Cerebellar cortex (tissue), 1 donor: ENCODE data around the gene DYNLL1.
"Not testable (repeated sequence)": the region's sequence is repeated elsewhere in the genome, so short reads cannot be mapped to it uniquely, and the experiment has no call there.

ENCODE experiments used
- DNase-seq: peaks from one replicate; pipeline ENCODE4 v3.0.0-alpha.2; 2015; ENCODE audit warnings: low spot score

Gene DYNLL1

DNA sequence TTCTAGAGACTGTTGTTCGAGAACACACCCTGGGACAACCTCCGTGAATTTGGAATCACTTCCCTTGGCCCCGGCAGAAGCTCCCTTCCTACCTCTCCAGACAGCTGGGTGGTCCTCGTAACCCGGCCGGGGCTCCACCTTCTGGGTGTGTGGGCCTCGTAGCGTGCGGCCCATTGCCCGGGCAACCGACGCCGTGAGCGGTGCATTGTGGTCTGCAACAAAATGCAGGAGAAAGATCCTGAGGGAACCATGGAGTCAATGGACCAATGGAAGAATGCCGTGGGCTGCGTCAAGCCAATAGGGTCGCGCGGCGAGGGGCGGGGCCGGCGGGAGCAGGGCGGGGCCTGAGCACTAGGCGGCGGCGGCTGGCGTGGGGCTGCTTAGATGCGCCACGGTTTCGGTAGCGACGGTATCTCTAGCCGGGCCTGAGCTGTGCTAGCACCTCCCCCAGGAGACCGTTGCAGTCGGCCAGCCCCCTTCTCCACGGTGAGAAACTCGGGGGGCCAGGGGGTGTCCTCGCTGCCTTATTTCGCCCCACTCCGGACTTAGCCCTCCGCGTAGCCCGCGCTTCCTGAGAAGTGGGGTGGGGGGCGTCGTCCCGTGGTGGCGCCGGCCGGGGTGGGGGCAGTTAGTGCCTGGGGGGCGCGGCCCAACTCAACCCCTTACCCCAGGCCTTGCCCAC lies at the start of gene DYNLL1:
Gene DYNLL1, plus strand, starts transcription at position 383 of the 682 bp plus-strand sequence. CDS start 309 bp downstream, outside the sequence.
- DNase-seq, result peak; percentile 97

DNA sequence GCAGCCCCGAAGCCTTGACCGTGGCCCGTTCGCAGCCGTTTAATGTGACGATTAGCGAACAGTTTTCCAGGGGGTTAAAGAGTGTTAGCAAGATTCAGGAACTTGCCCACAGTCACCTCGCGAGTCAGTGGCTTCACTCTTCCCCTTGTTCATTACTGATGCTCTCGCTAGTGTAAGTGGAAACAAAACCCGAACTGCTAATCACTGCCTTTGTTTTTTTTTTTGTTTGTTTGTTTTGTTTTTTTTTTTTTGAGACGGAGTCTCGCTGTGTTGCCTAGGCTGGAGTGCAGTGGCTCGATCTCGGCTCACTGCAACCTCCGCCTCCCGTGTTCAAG lies 49.1 kb upstream of the DYNLL1 start:
- not testable (repeated sequence) for DNase-seq

DNA sequence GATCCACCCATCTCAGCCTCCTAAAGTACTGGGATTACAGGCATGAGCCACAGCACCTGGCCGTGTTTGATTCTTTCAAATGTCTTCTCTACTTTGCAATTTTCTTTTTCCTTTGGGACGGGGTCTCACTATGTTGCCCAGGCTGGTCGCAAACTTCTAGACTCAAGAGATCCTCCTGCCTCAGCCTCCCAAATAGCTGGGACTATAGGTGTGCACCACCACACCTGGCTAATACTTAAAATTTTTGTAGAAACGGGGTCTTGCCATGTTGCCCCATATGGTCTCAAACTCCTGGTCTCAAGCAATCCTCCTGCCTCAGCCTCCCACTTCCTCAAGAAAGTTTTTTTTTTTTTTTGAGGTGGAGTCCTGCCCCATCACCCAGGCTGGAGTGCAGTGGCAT lies 47.9 kb upstream of the DYNLL1 start:
- no peak for DNase-seq

DNA sequence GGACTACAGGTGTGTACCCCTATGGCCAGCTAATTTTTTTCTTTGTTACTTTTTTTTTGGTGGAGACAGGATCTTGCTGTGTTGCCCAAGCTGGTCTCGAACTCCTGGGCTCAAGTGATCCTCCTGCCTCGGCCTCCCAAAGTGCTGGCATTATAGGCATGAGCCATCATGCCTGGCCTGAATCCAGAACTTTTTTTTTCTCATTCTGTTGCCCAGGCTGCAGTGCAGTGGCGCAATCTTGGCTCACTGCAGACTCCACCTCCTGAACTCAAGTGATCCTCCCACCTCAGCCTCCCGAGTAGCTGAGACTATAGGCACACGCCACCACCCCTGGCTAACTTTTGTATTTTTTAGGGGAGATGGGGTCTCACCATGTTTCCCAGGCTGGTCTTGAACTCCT lies 43.4 kb upstream of the DYNLL1 start:
- DNase-seq, result not testable (repeated sequence)

DNA sequence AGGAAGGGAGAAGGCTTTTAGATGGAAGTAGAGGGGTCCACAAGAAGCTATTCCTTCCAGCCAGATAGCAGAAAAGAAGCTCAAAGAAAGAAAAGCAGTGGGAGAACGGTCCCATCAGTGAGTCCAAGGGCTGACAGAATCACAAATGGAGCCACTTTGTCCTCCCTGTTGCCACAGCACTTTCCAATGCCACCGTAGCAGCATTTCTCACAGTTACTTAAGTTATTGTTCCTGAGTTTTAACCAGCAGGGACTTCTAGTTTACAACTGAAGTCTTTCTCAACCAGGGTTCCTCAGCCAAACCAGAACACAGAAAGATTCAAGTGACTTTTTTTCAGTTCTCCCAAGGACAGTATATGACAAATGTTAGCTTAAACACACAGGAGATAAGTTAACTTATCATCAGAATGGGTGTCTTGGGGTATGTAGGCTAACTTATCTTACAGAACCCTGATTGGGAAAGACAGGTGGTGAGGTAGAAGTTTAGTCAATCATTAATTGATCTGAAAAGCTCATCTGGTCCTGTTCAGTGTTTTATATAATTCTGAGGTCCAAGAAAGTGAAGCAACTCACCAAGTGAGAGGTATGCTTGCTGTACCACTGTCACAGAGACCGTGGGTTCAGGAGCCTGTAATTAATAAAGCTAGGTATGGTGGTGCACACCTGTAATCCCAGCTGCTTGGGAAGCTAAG lies 42.7 kb upstream of the DYNLL1 start:
- DNase-seq, result no peak

DNA sequence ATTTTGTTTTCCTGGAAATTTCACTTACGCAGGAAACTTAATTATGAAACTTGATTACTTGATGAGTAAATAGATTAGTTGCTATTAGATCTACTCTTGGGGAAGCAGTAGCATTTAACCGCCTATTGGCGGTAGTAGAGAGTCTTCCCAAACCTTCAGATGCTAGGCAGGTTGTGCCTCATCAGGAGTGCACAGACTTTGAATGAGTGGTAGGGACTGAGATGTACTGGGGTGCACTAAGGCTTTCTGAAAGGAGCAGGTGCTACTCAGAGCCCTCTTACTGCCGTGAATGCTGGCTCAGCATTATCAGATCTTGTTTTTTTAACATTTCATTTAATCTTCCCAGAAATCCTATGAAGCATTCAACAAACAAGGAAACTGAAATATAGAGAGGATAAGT lies 41.9 kb upstream of the DYNLL1 start:
- DNase-seq, result no peak

GRCh38 chr12:120455302-120455701 lies 40.6 kb upstream of the DYNLL1 start:
- no peak for DNase-seq

DNA sequence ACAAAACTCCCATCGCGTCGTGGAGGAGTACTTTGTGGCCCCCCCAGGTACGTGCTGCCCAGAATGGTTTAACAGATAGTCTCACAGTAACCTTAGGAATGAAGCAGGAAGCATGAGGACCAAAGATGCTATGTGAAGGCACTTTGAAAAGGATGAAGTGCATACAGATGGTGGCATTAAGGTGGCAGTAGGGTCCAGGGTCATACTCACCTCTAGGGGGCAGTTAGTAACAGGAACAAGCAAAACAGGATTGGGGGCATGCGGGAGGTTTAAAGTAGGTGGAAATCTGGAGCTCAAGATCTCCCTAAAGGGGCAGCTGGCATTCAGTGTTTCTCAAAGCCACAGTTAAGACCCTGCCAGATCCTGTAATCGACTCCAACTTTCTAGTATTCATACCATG lies 38.8 kb upstream of the DYNLL1 start:
- DNase-seq, result peak; percentile 38

- DNase-seq, result no peak
These were observed 35.8 kb upstream of the DYNLL1 start for GRCh38 chr12:120460157-120460556.

- DNase-seq, result no peak
These were observed 33.7 kb upstream of the DYNLL1 start for GRCh38 chr12:120462099-120462640.

- DNase-seq, result no peak
These were observed 32.2 kb upstream of the DYNLL1 start for GRCh38 chr12:120463712-120464111.

DNA sequence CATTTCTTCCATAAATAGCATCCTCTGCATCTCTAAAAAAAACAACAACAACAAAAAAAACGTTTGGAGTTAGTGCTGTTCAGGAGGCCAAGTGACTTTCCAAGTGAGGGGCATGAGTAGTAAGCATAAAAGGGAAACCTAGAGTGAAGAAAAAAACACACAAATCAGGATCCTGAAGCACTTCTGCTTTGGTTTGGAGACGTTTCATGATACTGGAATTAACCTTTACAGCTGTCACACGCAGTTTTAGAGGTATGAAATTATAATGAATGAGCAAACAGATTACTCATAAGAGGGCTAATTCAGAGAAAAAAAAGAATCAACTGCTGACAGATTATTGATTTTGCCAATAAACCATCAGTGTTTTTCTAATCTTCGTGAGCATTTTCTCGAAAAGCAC lies 30.2 kb upstream of the DYNLL1 start:
- no peak for DNase-seq

- peak; percentile 65 for DNase-seq
These were observed 29.2 kb upstream of the DYNLL1 start for GRCh38 chr12:120466560-120467315.

GRCh38 chr12:120467439-120467838 lies 28.5 kb upstream of the DYNLL1 start:
- no peak for DNase-seq

DNA sequence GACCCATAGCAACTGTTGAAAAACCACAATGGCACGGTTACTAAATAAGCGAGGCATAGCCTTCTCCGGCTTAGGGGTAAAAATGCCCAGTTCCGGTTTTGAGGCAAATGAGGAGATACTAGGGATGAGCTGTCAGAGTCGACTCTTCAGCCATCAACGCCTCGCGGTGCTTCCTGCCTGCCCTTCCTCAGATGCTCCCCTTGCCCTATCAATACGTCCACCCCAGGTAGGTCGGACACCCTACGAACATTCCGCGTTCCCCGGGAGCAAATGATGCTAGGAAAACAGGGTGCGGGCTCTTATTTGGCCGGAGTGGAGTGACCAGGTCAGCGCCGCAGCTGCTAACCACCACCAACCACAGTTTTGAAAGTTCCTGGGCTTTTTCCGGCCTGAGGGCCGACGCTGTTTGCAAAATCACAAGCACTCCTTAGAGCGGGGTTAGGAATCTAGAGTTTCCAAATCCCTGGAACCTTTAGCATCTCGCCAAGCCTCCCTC lies 27.5 kb upstream of the DYNLL1 start:
- DNase-seq, result peak; percentile 36

DNA sequence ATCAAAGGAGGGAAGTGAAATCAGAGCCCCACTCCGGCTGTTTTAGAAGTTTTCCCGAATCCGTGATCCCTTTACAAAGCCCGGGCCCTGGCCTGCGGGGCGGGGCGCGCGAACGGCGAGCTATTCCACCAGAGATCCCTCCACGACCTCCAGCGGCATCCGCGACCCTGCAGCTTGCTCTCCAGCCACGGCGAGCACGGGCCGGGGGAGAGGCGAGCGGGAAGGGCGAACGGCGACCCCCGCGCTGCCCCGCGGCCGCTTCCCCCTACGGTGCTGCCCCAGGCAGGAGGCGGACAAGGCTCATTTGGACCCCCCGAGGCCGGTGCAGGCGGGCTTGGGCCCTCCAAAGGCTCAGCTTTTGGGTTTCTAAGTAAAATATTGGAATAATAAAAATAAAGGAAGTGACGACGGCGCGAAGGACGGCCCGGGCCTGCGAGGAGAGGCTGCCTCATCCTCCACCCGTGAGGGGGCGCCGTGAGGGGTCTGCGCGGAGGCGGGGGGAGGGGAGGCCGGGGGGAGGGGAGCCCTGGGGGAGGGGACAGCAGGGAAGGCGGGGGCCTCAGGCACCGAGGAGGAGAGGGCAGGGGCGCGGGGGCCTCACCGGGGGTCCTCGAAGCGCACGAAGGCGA lies 27.0 kb upstream of the DYNLL1 start:
- peak; percentile 15 for DNase-seq

DNA sequence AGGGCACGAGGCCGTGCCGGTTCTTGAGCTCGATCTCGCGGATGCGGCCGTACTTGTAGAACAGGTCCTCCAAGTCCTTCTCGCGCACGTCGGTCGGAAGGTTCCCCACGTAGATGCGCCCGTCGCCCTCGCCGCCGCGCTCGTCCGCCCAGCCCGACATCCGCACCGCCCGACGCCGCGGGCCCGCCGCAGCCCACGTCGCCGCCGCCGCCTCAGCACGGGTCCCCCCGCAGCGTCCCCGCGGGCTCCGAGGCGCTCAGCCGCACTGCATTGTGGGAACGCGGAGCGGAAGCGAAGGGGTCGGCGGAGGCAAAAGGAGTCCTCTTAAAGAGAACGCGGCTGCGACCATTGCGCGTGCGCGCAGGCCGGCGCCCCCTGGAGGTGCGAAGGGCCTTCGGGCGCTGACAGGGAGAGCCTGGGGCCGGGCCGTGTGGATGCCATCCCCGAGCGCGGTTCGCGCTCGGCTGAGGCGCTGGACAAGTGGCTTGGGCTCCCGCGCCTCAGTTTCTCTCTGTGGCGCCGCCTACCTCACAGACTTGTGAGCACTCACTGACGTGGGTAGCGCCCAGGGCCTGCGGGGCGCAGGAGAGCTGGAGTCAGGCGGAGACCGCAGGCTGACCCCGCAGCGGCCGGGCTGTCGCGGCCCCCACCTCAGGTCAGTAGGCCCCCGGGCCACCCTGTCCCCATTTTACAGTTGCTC lies 26.3 kb upstream of the DYNLL1 start, which contains the start of gene SRSF9:
Gene SRSF9, minus strand, starts transcription at position 299 of the 700 bp plus-strand sequence. Its CDS starts 139 bp downstream, at position 160.
- peak; percentile 93 for DNase-seq

GRCh38 chr12:120470150-120470784 lies 25.6 kb upstream of the DYNLL1 start:
- DNase-seq, result peak; percentile 44

- no peak for DNase-seq
These were observed 23.4 kb upstream of the DYNLL1 start for GRCh38 chr12:120472521-120472920.

DNA sequence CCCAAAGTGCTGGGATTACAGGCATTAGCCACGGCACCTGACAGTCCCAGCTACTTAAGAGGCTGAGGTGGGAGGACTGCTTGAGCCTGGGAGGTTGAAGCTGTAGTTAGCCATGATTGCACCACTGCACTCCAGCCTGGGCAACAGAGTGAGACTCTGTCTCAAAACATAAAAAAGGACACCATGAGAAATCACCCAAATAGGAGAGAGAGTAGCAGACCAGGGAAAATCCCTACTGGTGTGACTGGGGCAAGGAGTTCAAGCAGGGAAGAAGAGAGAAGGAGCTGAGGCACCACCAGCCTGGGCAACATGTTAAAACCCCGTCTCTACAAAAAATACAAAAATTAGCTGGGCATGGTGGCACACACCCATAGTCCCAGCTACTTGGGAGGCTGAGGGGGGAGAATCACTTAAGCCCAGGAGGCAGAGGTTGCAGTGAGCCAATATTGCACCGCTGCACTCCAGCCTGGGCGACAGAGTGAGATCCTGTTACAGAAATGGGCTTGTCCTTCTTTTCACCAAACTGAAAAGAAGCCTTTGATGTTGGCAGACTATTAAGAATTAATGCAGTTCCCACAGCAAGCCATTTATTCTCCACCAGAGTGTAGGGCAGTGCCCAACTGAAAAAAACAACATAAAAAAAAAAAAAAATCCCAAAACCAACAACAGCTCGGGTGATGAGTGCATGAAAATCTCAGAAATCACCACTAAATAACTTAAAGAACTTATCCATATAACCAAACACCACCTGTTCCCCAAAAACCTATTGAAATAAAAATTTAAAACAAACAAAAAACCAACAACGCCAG lies 21.9 kb upstream of the DYNLL1 start:
- DNase-seq, result no peak
